Measurements from ENCODE around the gene SH2D1A.
"Not testable (repeated sequence)": the region's sequence is repeated elsewhere in the genome, so short reads cannot be mapped to it uniquely, and the experiment has no call there.

SH2D1A gene

GRCh38 chrX:124406294-124407014 is 60.1 kb downstream of the SH2D1A start:
- DNase-seq: peak; percentile 69
- in situ Hi-C loops (cut with HindIII; ENCODE audit: low pct_ligation_motif_present, low pct_unique_long_range_greater_than_20kb, low sequenced_read_pairs): no loop called here

- in situ Hi-C loops (cut with HindIII; ENCODE audit: low pct_ligation_motif_present, low pct_unique_long_range_greater_than_20kb, low sequenced_read_pairs): no loop called here
- DNase-seq: no peak
These were observed 60.9 kb downstream of the SH2D1A start for GRCh38 chrX:124407226-124407625.

GRCh38 chrX:124408380-124408779 is 62.0 kb downstream of the SH2D1A start:
- DNase-seq; in situ Hi-C loops (cut with HindIII; ENCODE audit: low pct_ligation_motif_present, low pct_unique_long_range_greater_than_20kb, low sequenced_read_pairs): not testable (repeated sequence)

DNA sequence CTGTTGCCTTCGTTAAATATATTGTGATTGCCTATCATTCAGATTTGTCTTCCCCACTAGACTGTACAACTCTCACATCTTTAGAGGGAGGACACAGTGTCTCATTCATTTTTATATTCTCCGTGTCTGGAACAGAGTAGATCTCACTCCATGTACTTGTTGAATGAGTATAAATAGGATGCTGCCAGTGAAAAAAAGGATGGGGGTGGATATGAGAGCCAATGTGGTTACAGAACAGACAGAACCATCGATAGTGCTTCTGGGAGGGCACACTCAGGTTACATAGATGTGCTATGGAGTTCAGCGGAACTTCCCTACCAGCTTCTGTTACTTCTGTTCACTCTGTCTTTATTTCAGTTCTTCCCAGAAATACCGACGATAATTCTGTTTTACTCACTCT is 66.9 kb downstream of the SH2D1A start:
- in situ Hi-C loops (cut with HindIII; ENCODE audit: low pct_ligation_motif_present, low pct_unique_long_range_greater_than_20kb, low sequenced_read_pairs): no loop called here
- no peak for DNase-seq

- DNase-seq: no peak
- in situ Hi-C loops (cut with HindIII; ENCODE audit: low pct_ligation_motif_present, low pct_unique_long_range_greater_than_20kb, low sequenced_read_pairs): no loop called here
These were observed 67.9 kb downstream of the SH2D1A start for GRCh38 chrX:124414281-124414680.

- in situ Hi-C loops (cut with HindIII; ENCODE audit: low pct_ligation_motif_present, low pct_unique_long_range_greater_than_20kb, low sequenced_read_pairs): no loop called here
- DNase-seq: no peak
These were observed 68.9 kb downstream of the SH2D1A start for GRCh38 chrX:124415115-124415800.

- in situ Hi-C loops (cut with HindIII; ENCODE audit: low pct_ligation_motif_present, low pct_unique_long_range_greater_than_20kb, low sequenced_read_pairs): no loop called here
- DNase-seq: no peak
These were observed 75.7 kb downstream of the SH2D1A start for GRCh38 chrX:124421898-124422655.

Data from ACHN (cell line).